EH (cell line): ENCODE results near the gene ARHGEF1.
A peak's percentile ranks its signal among the peaks of the same experiment; 100 is the strongest.

Experiments used
- DNase-seq: peaks from one replicate; pipeline ENCODE4 v3.0.0-alpha.2; 2015; ENCODE audit warnings: low read depth

Gene ARHGEF1

GRCh38 chr19:41883463-41883820, 458 bp downstream of the ARHGEF1 start:
- no peak for DNase-seq

GRCh38 chr19:41883821-41884733, 1.1 kb downstream of the ARHGEF1 start:
- peak; percentile 96 for DNase-seq

- DNase-seq = peak; percentile 21
These were observed 4.1 kb downstream of the ARHGEF1 start for GRCh38 chr19:41886761-41887710.

- peak; percentile 62 for DNase-seq
These were observed 4.9 kb downstream of the ARHGEF1 start for GRCh38 chr19:41887711-41888382.

- DNase-seq = no peak
These were observed 5.9 kb downstream of the ARHGEF1 start for GRCh38 chr19:41888926-41889325.

- DNase-seq = no peak
These were observed 6.9 kb downstream of the ARHGEF1 start for GRCh38 chr19:41889896-41890295.

GRCh38 chr19:41890936-41891335, 8.0 kb downstream of the ARHGEF1 start:
- no peak for DNase-seq

GRCh38 chr19:41892173-41892902, 9.4 kb downstream of the ARHGEF1 start:
- no peak for DNase-seq

GRCh38 chr19:41893899-41894298, 10.9 kb downstream of the ARHGEF1 start:
- DNase-seq = no peak

GRCh38 chr19:41894350-41894749, 11.4 kb downstream of the ARHGEF1 start:
- DNase-seq = no peak

GRCh38 chr19:41895745-41896580, 13.0 kb downstream of the ARHGEF1 start:
- DNase-seq = no peak

GRCh38 chr19:41896581-41896942, 13.6 kb downstream of the ARHGEF1 start:
- no peak for DNase-seq

GRCh38 chr19:41897181-41897580, 14.2 kb downstream of the ARHGEF1 start:
- no peak for DNase-seq

GRCh38 chr19:41897820-41898219, 14.8 kb downstream of the ARHGEF1 start:
- no peak for DNase-seq

GRCh38 chr19:41898235-41898634, 15.3 kb downstream of the ARHGEF1 start:
- DNase-seq = no peak

GRCh38 chr19:41901707-41902360, 18.9 kb downstream of the ARHGEF1 start:
- no peak for DNase-seq

- DNase-seq = no peak
These were observed 19.6 kb downstream of the ARHGEF1 start for GRCh38 chr19:41902594-41902993.

- no peak for DNase-seq
These were observed 20.4 kb downstream of the ARHGEF1 start for GRCh38 chr19:41903193-41903953.

GRCh38 chr19:41904118-41904870, 21.3 kb downstream of the ARHGEF1 start:
- DNase-seq = no peak
